ENCODE measurements around the gene GBA3. TPM values are rescaled to one million over a fixed set of nuclear protein-coding genes. Genes with fewer than 3 reads are reported as not detected.

The GBA3 gene
- total and polyA plus RNA-seq, 9 donors = 0.06 to 5.4 (median 0.51) TPM; not detected in 3

DNA sequence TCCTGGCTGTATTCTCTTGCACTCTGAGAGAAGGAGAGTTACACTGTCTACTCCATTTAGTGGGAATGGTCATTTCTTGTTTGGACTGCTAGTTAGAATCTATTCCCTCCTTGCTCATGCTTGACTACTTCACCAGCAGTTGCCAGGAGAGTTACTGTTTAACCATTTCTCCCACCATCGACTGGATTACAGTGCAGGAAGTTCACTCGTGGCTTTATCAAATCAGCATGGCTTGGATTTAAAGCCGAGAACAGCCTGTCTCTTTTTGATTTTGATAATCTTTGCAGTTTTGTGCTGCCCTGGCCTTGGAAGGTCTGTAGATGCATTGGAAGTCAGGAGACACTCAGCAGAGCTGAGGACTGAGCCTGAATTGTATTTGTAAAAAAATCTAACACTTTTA is 3.2 kb downstream of the GBA3 start:
- Histone ChIP-seq H3K4me3 (no peak overlapping the region), H3K27ac (no peak overlapping the region), H3K4me1 (ENCODE audit: insufficient read depth) (no peaks in the 10 kb centered on the region), H3K36me3 (no peaks in the 10 kb centered on the region), H3K9me3 (no peaks in the 10 kb centered on the region), H3K27me3 (no peaks in the 10 kb centered on the region)
- DNase-seq = no peak
- intact Hi-C loops (cut with DNase I) = loop anchor here in 1 of 4 donors (10.0 kb wide), 1 partner anchor 291 kb away; no protein-coding TSS in a partner anchor
- no peak for TF ChIP-seq EP300 (IDR thresholded peaks at IDR 0.05)
- TF ChIP-seq POLR2A (IDR thresholded peaks at IDR 0.05) = no peak
- TF ChIP-seq, protein P1, sequence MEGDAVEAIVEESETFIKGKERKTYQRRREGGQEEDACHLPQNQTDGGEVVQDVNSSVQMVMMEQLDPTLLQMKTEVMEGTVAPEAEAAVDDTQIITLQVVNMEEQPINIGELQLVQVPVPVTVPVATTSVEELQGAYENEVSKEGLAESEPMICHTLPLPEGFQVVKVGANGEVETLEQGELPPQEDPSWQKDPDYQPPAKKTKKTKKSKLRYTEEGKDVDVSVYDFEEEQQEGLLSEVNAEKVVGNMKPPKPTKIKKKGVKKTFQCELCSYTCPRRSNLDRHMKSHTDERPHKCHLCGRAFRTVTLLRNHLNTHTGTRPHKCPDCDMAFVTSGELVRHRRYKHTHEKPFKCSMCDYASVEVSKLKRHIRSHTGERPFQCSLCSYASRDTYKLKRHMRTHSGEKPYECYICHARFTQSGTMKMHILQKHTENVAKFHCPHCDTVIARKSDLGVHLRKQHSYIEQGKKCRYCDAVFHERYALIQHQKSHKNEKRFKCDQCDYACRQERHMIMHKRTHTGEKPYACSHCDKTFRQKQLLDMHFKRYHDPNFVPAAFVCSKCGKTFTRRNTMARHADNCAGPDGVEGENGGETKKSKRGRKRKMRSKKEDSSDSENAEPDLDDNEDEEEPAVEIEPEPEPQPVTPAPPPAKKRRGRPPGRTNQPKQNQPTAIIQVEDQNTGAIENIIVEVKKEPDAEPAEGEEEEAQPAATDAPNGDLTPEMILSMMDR (IDR thresholded peaks at IDR 0.05) = no peak
- WGBS, 3 donors = 14 to 29% (median 21%) methylated on average over 3 of the region's 3 CpGs

DNA sequence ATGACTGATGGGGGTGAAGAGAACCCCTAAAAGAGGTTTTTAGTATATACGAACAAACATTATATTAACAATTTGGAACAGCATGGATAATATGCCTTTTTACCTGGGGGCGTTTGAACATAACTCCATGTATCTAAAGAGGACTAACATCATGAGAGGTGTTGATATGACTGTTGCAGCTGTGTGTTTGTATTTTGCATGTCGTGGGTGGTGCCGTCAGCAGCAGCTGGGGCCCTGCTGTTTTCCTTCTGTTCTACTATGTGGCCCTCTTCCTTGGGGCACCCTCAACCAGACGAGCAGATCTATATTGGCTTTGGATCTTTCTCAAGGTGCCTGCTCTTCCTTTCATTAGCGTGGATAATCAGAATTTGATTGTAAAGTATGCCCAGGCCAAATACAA is 11.2 kb downstream of the GBA3 start:
- Histone ChIP-seq H3K4me1 (ENCODE audit: insufficient read depth) (no peaks in the 10 kb centered on the region), H3K27me3 (no peaks in the 10 kb centered on the region), H3K36me3 (no peaks in the 10 kb centered on the region), H3K27ac (no peak overlapping the region), H3K4me3 (no peak overlapping the region), H3K9me3 (no peaks in the 10 kb centered on the region)
- intact Hi-C loops (cut with DNase I) = no loop called here
- TF ChIP-seq, protein P1 (IDR thresholded peaks at IDR 0.05) = no peak
- TF ChIP-seq POLR2A (IDR thresholded peaks at IDR 0.05) (no peak), EP300 (IDR thresholded peaks at IDR 0.05) (no peak)
- DNase-seq = no peak
- 47 to 55% (median 48%) methylated on average over 6 of the region's 6 CpGs for WGBS, 3 donors

DNA sequence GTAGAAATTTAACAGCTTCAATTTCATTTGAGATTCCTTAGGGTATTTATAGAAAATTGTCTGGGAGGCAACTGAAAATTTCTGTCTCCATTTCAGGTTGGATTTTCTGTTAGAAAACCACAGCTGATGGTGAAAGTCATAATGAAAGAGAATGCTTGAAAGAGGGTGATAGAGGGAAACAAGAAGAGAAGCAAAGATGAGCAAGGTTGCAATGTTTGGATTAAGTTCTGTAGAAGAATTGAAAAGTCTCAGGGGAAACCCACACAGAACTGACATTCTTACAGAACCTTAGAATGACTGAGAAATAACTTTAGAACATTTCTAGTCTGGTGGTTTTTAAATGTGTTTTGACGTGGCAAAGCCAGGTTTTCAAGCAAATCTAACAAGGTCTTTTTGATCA is 14.7 kb downstream of the GBA3 start:
- no peak overlapping the region for H3K4me3 ChIP-seq
- intact Hi-C loops (cut with DNase I) = no loop called here
- TF ChIP-seq EP300 (IDR thresholded peaks at IDR 0.05) = no peak
- TF ChIP-seq POLR2A (IDR thresholded peaks at IDR 0.05) = no peak
- TF ChIP-seq, protein P1 (IDR thresholded peaks at IDR 0.05) = no peak
- no peaks in the 10 kb centered on the region for H3K27me3 ChIP-seq
- no peak for DNase-seq
- no peaks in the 10 kb centered on the region for H3K9me3 ChIP-seq
- H3K4me1 ChIP-seq (ENCODE audit: insufficient read depth) = no peaks in the 10 kb centered on the region
- H3K27ac ChIP-seq = no peak overlapping the region
- no peaks in the 10 kb centered on the region for H3K36me3 ChIP-seq
- 65 to 78% (median 77%) methylated on average over 1 of the region's 1 CpG for WGBS, 3 donors

DNA sequence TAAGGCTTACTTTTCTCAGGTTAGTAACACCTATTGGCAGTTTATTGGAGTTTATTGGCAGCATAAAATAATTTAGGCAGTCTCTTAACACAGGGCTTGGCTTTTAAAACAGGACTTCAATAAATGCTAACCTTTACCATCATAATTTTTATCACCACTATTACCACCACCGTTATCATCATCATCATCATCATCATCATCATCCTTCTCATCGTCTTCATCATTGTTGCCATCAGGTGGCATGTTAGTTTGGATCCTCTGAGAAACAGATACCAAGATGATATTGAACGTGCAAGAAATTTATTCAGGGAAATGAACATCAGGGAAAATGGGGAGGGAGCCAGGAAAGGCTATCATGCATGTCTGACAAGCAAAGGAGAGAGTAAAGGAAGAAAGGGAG is 16.2 kb downstream of the GBA3 start:
- H3K27ac ChIP-seq = no peak overlapping the region
- no peaks in the 10 kb centered on the region for H3K9me3 ChIP-seq
- 67 to 73% (median 67%) methylated on average over 3 of the region's 3 CpGs for WGBS, 3 donors
- TF ChIP-seq EP300 (IDR thresholded peaks at IDR 0.05) (no peak), POLR2A (IDR thresholded peaks at IDR 0.05) (no peak)
- TF ChIP-seq, protein P1 (IDR thresholded peaks at IDR 0.05) = no peak
- intact Hi-C loops (cut with DNase I) = no loop called here
- H3K4me3 ChIP-seq = no peak overlapping the region
- H3K27me3 ChIP-seq = no peaks in the 10 kb centered on the region
- H3K4me1 ChIP-seq (ENCODE audit: insufficient read depth) = no peaks in the 10 kb centered on the region
- DNase-seq = no peak
- no peaks in the 10 kb centered on the region for H3K36me3 ChIP-seq
